ENCODE results near the gene ADAMTS8.
A peak's percentile ranks its signal among the peaks of the same experiment; 100 is the strongest.

DNA sequence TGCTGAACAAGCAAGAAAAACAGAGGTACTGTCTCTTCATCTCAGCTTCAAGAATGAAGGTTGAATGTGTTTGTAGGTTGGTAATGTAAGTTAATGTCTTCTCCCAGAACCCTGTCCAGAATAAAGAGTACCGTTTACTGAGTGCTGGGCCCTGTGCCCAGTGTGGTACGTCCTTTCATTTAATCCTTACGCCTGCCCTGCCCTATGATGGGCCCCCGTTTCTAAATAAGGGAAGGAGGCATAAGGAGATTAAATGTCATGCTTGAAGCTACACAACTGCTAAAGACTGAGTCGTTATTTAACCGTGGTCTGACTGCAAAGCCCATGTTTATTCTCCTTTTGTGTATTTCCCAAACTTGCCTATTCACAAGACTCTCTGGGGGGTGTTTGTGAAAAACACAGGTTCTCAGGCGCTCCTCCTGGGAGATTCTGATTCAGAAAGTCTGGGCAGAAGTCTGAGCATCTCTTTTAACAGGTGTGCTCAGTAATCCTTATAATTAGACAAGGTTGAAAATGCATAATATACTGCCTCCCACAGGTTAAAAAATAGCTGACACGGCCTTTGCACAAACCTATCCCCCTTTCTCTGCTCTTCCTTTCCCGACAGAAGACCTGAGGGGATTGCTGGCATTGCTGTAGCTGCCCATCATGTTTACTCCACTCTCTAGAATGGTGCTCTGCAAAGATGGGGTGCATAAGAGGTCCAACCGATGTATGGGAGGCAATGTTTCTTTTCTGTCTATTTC, 57.4 kb downstream of the ADAMTS8 start:
- peak in 1 of 2 donors; percentile 42 for TF ChIP-seq CTCF (conservative IDR thresholded peaks at IDR 0.05 in 1 of 2, IDR thresholded peaks at IDR 0.05 in 1 of 2; ENCODE audit: extremely low read depth in 1 of 2, insufficient read depth in 1 of 2, low read depth in 1 of 2, low read length in 2 of 2)
- no peak for TF ChIP-seq EZH2 (IDR thresholded peaks at IDR 0.05; ENCODE audit: borderline replicate concordance, low read length)
